CD14-positive monocyte (primary cell): ENCODE measurements around the gene ACVRL1. TPM values are rescaled to one million over a fixed set of nuclear protein-coding genes. Genes with fewer than 3 reads are reported as not detected.
A peak's percentile ranks its signal among the peaks of the same experiment; 100 is the strongest.

Source experiments
- DNase-seq, 3 donors: peaks; one replicate each; pipeline ENCODE4 v3.0.0-alpha.2; 2011 to 2022
- H2AFZ ChIP-seq: 2 replicates; pipeline ENCODE4 v1.6.0; 2012; ENCODE audit warnings: mild to moderate bottlenecking, low read depth, low read length, inconsistent platforms; ENCODE audit not compliant: insufficient read depth, poor library complexity, severe bottlenecking
- H3K27ac ChIP-seq, 2 donors: 1 replicate in 1 of 2; 2 replicates in 1 of 2; pipeline ENCODE4 v1.5.1; 2012 to 2013; ENCODE audit warnings: low read length in 2 of 2, control low read depth in 1 of 2, inconsistent platforms in 1 of 2, low read depth in 1 of 2, mild to moderate bottlenecking in 1 of 2
- H3K27me3 ChIP-seq, 2 donors: one replicate each; pipeline versions ENCODE4 v1.6.0 to v1.6.1; 2011 to 2013; ENCODE audit warnings: low read length in 2 of 2; ENCODE audit not compliant: control insufficient read depth in 2 of 2, insufficient read depth in 2 of 2
- H3K36me3 ChIP-seq, 2 donors: replicated peaks in 1 of 2; 1 replicate in 1 of 2; 2 replicates in 1 of 2; pipeline versions ENCODE4 v1.5.1 to v1.6.1; 2012 to 2013; ENCODE audit warnings: low read length in 2 of 2, control low read depth in 1 of 2, inconsistent platforms in 1 of 2, mild to moderate bottlenecking in 1 of 2; ENCODE audit not compliant: insufficient read depth in 2 of 2, control insufficient read depth in 1 of 2
- H3K4me1 ChIP-seq, 2 donors: 1 replicate in 1 of 2; 2 replicates in 1 of 2; pipeline versions ENCODE4 v1.5.1 to v1.6.1; 2012 to 2013; ENCODE audit warnings: low read length in 2 of 2, control low read depth in 1 of 2, inconsistent platforms in 1 of 2, mild to moderate bottlenecking in 1 of 2, moderate library complexity in 1 of 2; ENCODE audit not compliant: insufficient read depth in 2 of 2, control insufficient read depth in 1 of 2
- H3K4me2 ChIP-seq: replicated peaks from 2 replicates; pipeline ENCODE3; 2012; ENCODE audit warnings: low read length, moderate library complexity, mild to moderate bottlenecking; ENCODE audit not compliant: poor library complexity, severe bottlenecking; ENCODE audit errors: extremely low read depth
- H3K4me3 ChIP-seq, 3 experiments: fragments of 200-600 bp in 1 of 3; sonication (generic) in 1 of 3; replicated peaks in 1 of 3; 1 replicate in 2 of 3; 2 replicates in 1 of 3; pipeline ENCODE4 v1.5.1; 2011 to 2013; ENCODE audit warnings: low read length in 3 of 3, mild to moderate bottlenecking in 3 of 3, control low read depth in 2 of 3, low read depth in 2 of 3, inconsistent platforms in 1 of 3, moderate library complexity in 1 of 3
- H3K79me2 ChIP-seq: 2 replicates; pipeline ENCODE4 v1.6.0; 2012; ENCODE audit warnings: mild to moderate bottlenecking, control low read depth, inconsistent platforms, low read length, moderate library complexity; ENCODE audit not compliant: insufficient read depth
- H3K9ac ChIP-seq: 2 replicates; pipeline ENCODE4 v1.6.0; 2017; ENCODE audit warnings: low read length, mild to moderate bottlenecking; ENCODE audit not compliant: insufficient read depth, poor library complexity, severe bottlenecking
- H3K9me3 ChIP-seq, 2 donors: replicated peaks in 1 of 2; 1 replicate in 1 of 2; 2 replicates in 1 of 2; pipeline versions ENCODE4 v1.5.1 to v1.6.1; 2012 to 2013; ENCODE audit warnings: low read length in 2 of 2, control low read depth in 1 of 2; ENCODE audit not compliant: control insufficient read depth in 1 of 2, insufficient read depth in 1 of 2
- H4K20me1 ChIP-seq: 2 replicates; pipeline ENCODE4 v1.6.0; 2012; ENCODE audit warnings: mild to moderate bottlenecking, low read length, control low read depth, moderate library complexity; ENCODE audit not compliant: insufficient read depth
- H3K27ac Mint-ChIP-seq, 7 donors: one replicate each; pipeline ENCODE4 v1.8.0; 2020; ENCODE audit warnings: mild to moderate bottlenecking in 7 of 7, mixed read lengths in 7 of 7, moderate library complexity in 6 of 7, inconsistent platforms in 2 of 7
- H3K27me3 Mint-ChIP-seq, 3 donors: one replicate each; pipeline ENCODE4 v1.8.0; 2021 to 2022; ENCODE audit warnings: low read depth in 3 of 3, mild to moderate bottlenecking in 3 of 3, mixed read lengths in 3 of 3, moderate library complexity in 3 of 3, inconsistent platforms in 1 of 3
- H3K36me3 Mint-ChIP-seq, 2 donors: one replicate each; pipeline ENCODE4 v1.8.0; 2020; ENCODE audit warnings: mixed read lengths in 2 of 2, inconsistent platforms in 1 of 2, mild to moderate bottlenecking in 1 of 2
- H3K4me1 Mint-ChIP-seq: one replicate; pipeline ENCODE4 v1.8.0; 2020; ENCODE audit warnings: mild to moderate bottlenecking, mixed read lengths
- H3K4me3 Mint-ChIP-seq, 2 donors: one replicate each; pipeline ENCODE4 v1.8.0; 2020; ENCODE audit warnings: mild to moderate bottlenecking in 2 of 2, mixed read lengths in 2 of 2, moderate library complexity in 1 of 2
- H3K9me3 Mint-ChIP-seq, 7 donors: one replicate each; pipeline ENCODE4 v1.8.0; 2020 to 2022; ENCODE audit warnings: mixed read lengths in 7 of 7, mild to moderate bottlenecking in 6 of 7, moderate library complexity in 6 of 7, inconsistent platforms in 2 of 7
- CTCF ChIP-seq: fragments of 200-600 bp; IDR thresholded peaks from one replicate; pipeline ENCODE4 v1.8.0; 2022; ENCODE audit warnings: antibody characterized with exemption, mild to moderate bottlenecking
- WGBS: methylation state at CpG from one replicate; pipeline ENCODE4 v1.1.5; 2013; ENCODE audit warnings: missing lambda C conversion rate; ENCODE audit not compliant: insufficient coverage; 5-methylcytosine and 5-hydroxymethylcytosine counted together
- intact Hi-C, 2 donors: fragments of 100-400 bp; cut with micrococcal nuclease; formaldehyde crosslinking; loops; one replicate each; pipeline versions ENCODE4 v1.15.0 to v1.15.1; 2023
- polyA plus RNA-seq, 3 donors: library from polyadenylated mRNA; depleted of rRNA in 1 of 3; unstranded in 2 of 3; stranded (reverse) in 1 of 3; fragments of 300-500 nt in 2 of 3; fragments of >200 nt in 1 of 3; fragmentation: Illumina TruSeq in 2 of 3; gene quantifications; 1 replicate in 2 of 3; 2 replicates in 1 of 3; pipeline ENCODE4 v1.2.3, GENCODE V29; 2012 to 2021

Gene ACVRL1
- polyA plus RNA-seq, 3 donors, result 1.5 to 3.6 (median 2.0) TPM

- no peaks in the 10 kb centered on the region for H4K20me1 ChIP-seq
- Mint-ChIP-seq H3K36me3 (peaks cover 19 to 24% of the 10 kb centered on the region in 2 donors), H3K9me3 (peaks cover 0 to 10% (median 2%) of the 10 kb centered on the region in 7 donors), H3K4me1 (peaks cover 57% of the 10 kb centered on the region), H3K27ac (no peak overlapping the region), H3K4me3 (no peak overlapping the region), H3K27me3 (peaks cover 44 to 61% (median 55%) of the 10 kb centered on the region in 3 donors)
- H2AFZ ChIP-seq, result no peak overlapping the region
- H3K27ac ChIP-seq, result no peak overlapping the region
- H3K4me2 ChIP-seq, result no peak overlapping the region
- H3K4me1 ChIP-seq, result peaks cover 57 to 71% of the 10 kb centered on the region in 2 donors
- H3K4me3 ChIP-seq, result no peak overlapping the region
- no peak for TF ChIP-seq CTCF
- no peaks in the 10 kb centered on the region for H3K79me2 ChIP-seq
- no peaks in the 10 kb centered on the region for H3K36me3 ChIP-seq
- peaks cover 3 to 52% of the 10 kb centered on the region in 2 donors for H3K27me3 ChIP-seq
- no peak for DNase-seq
- H3K9me3 ChIP-seq, result no peaks in the 10 kb centered on the region
- H3K9ac ChIP-seq, result no peak overlapping the region
- intact Hi-C loops, result no loop called here
- 93% methylated on average over 2 of the region's 8 CpGs for WGBS
These were observed 40.5 kb upstream of the ACVRL1 start for GRCh38 chr12:51866762-51867161.

- no peak for DNase-seq
- H3K27me3 ChIP-seq, result peaks cover 3 to 46% of the 10 kb centered on the region in 2 donors
- no peak for TF ChIP-seq CTCF
- no peaks in the 10 kb centered on the region for H3K9me3 ChIP-seq
- H3K9ac ChIP-seq, result no peak overlapping the region
- no peak overlapping the region for H3K27ac ChIP-seq
- H2AFZ ChIP-seq, result no peak overlapping the region
- H3K27ac Mint-ChIP-seq, result peak overlapping the region in 1 of 7 donors; percentile 10
- H3K79me2 ChIP-seq, result no peaks in the 10 kb centered on the region
- H3K4me1 ChIP-seq, result peaks cover 63 to 77% of the 10 kb centered on the region in 2 donors
- no peak overlapping the region for H3K4me2 ChIP-seq
- no peaks in the 10 kb centered on the region for H3K36me3 ChIP-seq
- intact Hi-C loops, result no loop called here
- H4K20me1 ChIP-seq, result no peaks in the 10 kb centered on the region
- peaks cover 63% of the 10 kb centered on the region for H3K4me1 Mint-ChIP-seq
- H3K36me3 Mint-ChIP-seq, result peaks cover 19 to 20% of the 10 kb centered on the region in 2 donors
- peak overlapping the region in 1 of 2 donors; percentile 87 for H3K4me3 Mint-ChIP-seq
- H3K27me3 Mint-ChIP-seq, result peaks cover 43 to 56% (median 51%) of the 10 kb centered on the region in 3 donors
- peaks cover 0 to 10% (median 2%) of the 10 kb centered on the region in 7 donors for H3K9me3 Mint-ChIP-seq
- H3K4me3 ChIP-seq, result no peak overlapping the region
These were observed 39.9 kb upstream of the ACVRL1 start for GRCh38 chr12:51867371-51867770.
